ENCODE results near the gene RHD.
"Not testable (repeated sequence)": the region's sequence is repeated elsewhere in the genome, so short reads cannot be mapped to it uniquely, and the experiment has no call there.

GRCh38 chr1:25322127-25322526, 49.8 kb downstream of the RHD start:
- not testable (repeated sequence) for TF ChIP-seq CTCF (conservative IDR thresholded peaks at IDR 0.05; ENCODE audit: low read depth, low read length); EZH2 (IDR thresholded peaks at IDR 0.05; ENCODE audit: borderline replicate concordance, low read depth, low read length, poor library complexity, severe bottlenecking)
